ENCODE measurements around the gene TBC1D2. TPM values are rescaled to one million over a fixed set of nuclear protein-coding genes. Genes with fewer than 3 reads are reported as not detected.

Gene TBC1D2
- polyA plus RNA-seq, 2 of the 4 experiments (the other 2 are of a cell fraction) = 3.3 to 7.3 TPM

GRCh38 chr9:98229090-98229395, 26.4 kb downstream of the TBC1D2 start:
- ATAC-seq (no peak), FAIRE-seq (no peak), DNase-seq (ENCODE audit: low read depth in 1 of 2, low spot score in 1 of 2) (no peak)
- Histone ChIP-seq H3K4me1 (peaks cover 81% of the 10 kb centered on the region), H3K4me2 (peak overlapping the region; percentile 40; the same call in 2 of the 3 replicates), H3K4me3 (no peak overlapping the region), H3K9me3 (no peaks in the 10 kb centered on the region), H3K27ac (peak overlapping the region; percentile 56 to 76; a peak in 4 of 6 replicates)
- 85% methylated on average over 4 of the region's 4 CpGs for WGBS (ENCODE audit: missing lambda C conversion rate)
- ChIA-PET CTCF (interaction anchor here (0.8 to 2.8 kb wide), 9 partner anchors 10 to 155 kb away, joined by 3 to 7 read pairs (median 4); no protein-coding TSS in a partner anchor), POLR2A (no interaction called here)
- TF ChIP-seq ZFP36 (IDR thresholded peaks at IDR 0.05; ENCODE audit: borderline replicate concordance, partially characterized antibody) = no peak
- no peak for TF ChIP-seq NR3C1 (IDR thresholded peaks at IDR 0.05)
- no peak for TF ChIP-seq ZC3H11A (IDR thresholded peaks at IDR 0.05)
- TF ChIP-seq MAFK (IDR thresholded peaks at IDR 0.05; ENCODE audit: partially characterized antibody) = peak; percentile 68

- H3K27ac ChIP-seq = peak overlapping the region; percentile 56 to 76; a peak in 5 of 6 replicates
- H3K4me3 ChIP-seq = no peak overlapping the region
- ChIA-PET POLR2A (no interaction called here), CTCF (interaction anchor here (0.7 to 2.8 kb wide), 9 partner anchors 9 to 120 kb away, joined by 3 to 7 read pairs (median 3); no protein-coding TSS in a partner anchor)
- H3K4me2 ChIP-seq = peak overlapping the region; percentile 40; the same call in 2 of the 3 replicates
- H3K9me3 ChIP-seq = no peaks in the 10 kb centered on the region
- FAIRE-seq (no peak), ATAC-seq (no peak), DNase-seq (ENCODE audit: low read depth in 1 of 2, low spot score in 1 of 2) (no peak)
- no peak for TF ChIP-seq E2F6 (IDR thresholded peaks at IDR 0.05; ENCODE audit: borderline replicate concordance, low read depth)
- peak in 1 of 2 experiments; percentile 56; a peak in 2 of 4 replicates for TF ChIP-seq CEBPB (IDR thresholded peaks at IDR 0.05)
- WGBS (ENCODE audit: missing lambda C conversion rate) = 81% methylated on average over 10 of the region's 10 CpGs
- peaks cover 85% of the 10 kb centered on the region for H3K4me1 ChIP-seq
Measured at GRCh38 chr9:98228392-98229089, 26.9 kb downstream of the TBC1D2 start.

GRCh38 chr9:98227883-98228282, 27.6 kb downstream of the TBC1D2 start:
- ATAC-seq (no peak), DNase-seq (ENCODE audit: low read depth in 1 of 2, low spot score in 1 of 2) (no peak), FAIRE-seq (no peak)
- H3K27ac ChIP-seq = peak overlapping the region; percentile 56 to 76; a peak in 4 of 6 replicates
- peak overlapping the region; percentile 40; the same call in 2 of the 3 replicates for H3K4me2 ChIP-seq
- H3K4me1 ChIP-seq = peaks cover 92% of the 10 kb centered on the region
- POLR2A ChIA-PET = no interaction called here
- TF ChIP-seq CTCF (IDR thresholded peaks at IDR 0.05) = no peak
- TF ChIP-seq FOSL2 (IDR thresholded peaks at IDR 0.05) = no peak
- no peak for TF ChIP-seq FOSL2 (CRISPR knock-in tag; IDR thresholded peaks at IDR 0.05)
- TF ChIP-seq KDM1A (IDR thresholded peaks at IDR 0.05; ENCODE audit: low read depth) = no peak
- no peak for TF ChIP-seq REST (IDR thresholded peaks at IDR 0.05)
- no peak for TF ChIP-seq EP300 (IDR thresholded peaks at IDR 0.05)
- TF ChIP-seq PHF8 (IDR thresholded peaks at IDR 0.05; ENCODE audit: borderline replicate concordance, low read depth) = no peak
- no peak for TF ChIP-seq HOXB5 (CRISPR knock-in tag; IDR thresholded peaks at IDR 0.05)
- no peak for TF ChIP-seq CHD4 (IDR thresholded peaks at IDR 0.05; ENCODE audit: borderline replicate concordance)
- no peak for TF ChIP-seq EHF (CRISPR knock-in tag; IDR thresholded peaks at IDR 0.05)
- TF ChIP-seq TFCP2L1 (CRISPR knock-in tag; IDR thresholded peaks at IDR 0.05) = no peak
- TF ChIP-seq CBX2 (IDR thresholded peaks at IDR 0.05; ENCODE audit: borderline replicate concordance, low read depth) = no peak
- TF ChIP-seq NPAS2 (CRISPR knock-in tag; IDR thresholded peaks at IDR 0.05; ENCODE audit: borderline replicate concordance) = no peak
- TF ChIP-seq HES2 (IDR thresholded peaks at IDR 0.05) = no peak
- no peak for TF ChIP-seq POLR2A (IDR thresholded peaks at IDR 0.05; ENCODE audit: low read length)
- TF ChIP-seq HDAC2 (IDR thresholded peaks at IDR 0.05) = no peak
- TF ChIP-seq RAD21 (conservative IDR thresholded peaks at IDR 0.05 in 1 of 2, IDR thresholded peaks at IDR 0.05 in 1 of 2) = no peak
- no peak for TF ChIP-seq ELK1 (IDR thresholded peaks at IDR 0.05; ENCODE audit: low read depth, low read length)
- no peak for TF ChIP-seq ZNF302 (CRISPR knock-in tag; IDR thresholded peaks at IDR 0.05)
- no peak for TF ChIP-seq RNF2 (IDR thresholded peaks at IDR 0.05; ENCODE audit: borderline replicate concordance, low read depth)
- 91% methylated on average over 7 of the region's 7 CpGs for WGBS (ENCODE audit: missing lambda C conversion rate)
- H3K9me3 ChIP-seq = no peaks in the 10 kb centered on the region
- H3K4me3 ChIP-seq = no peak overlapping the region
- CTCF ChIA-PET = interaction anchor here (0.7 kb wide), 1 partner anchor 15 kb away, joined by 3 read pairs; no protein-coding TSS in a partner anchor

Data from A549 (cell line).